GM12864 (cell line): ENCODE measurements around the gene ADGRE3.
A peak's percentile ranks its signal among the peaks of the same experiment; 100 is the strongest.
"Not testable (repeated sequence)": the region's sequence is repeated elsewhere in the genome, so short reads cannot be mapped to it uniquely, and the experiment has no call there.

ENCODE experiments used
- DNase-seq: peaks from one replicate; pipeline ENCODE4 v3.0.0-alpha.2; 2011; ENCODE audit warnings: low read depth
- H3K4me3 ChIP-seq: 2 replicates; pipeline ENCODE4 v1.5.1; 2011; ENCODE audit warnings: mild to moderate bottlenecking, low read depth, low read length, control low read depth
- CTCF ChIP-seq: IDR thresholded peaks from 2 replicates; pipeline ENCODE4 v1.5.1; 2011; ENCODE audit warnings: low read depth, mild to moderate bottlenecking, moderate library complexity, low read length, control low read depth, inconsistent platforms; ENCODE audit errors: missing control alignments

Gene ADGRE3

GRCh38 chr19:14603990-14604387, 70.7 kb downstream of the ADGRE3 start:
- no peak for TF ChIP-seq CTCF
- no peak overlapping the region for H3K4me3 ChIP-seq
- DNase-seq = peak; percentile 78

- DNase-seq = no peak
- no peak for TF ChIP-seq CTCF
- no peak overlapping the region for H3K4me3 ChIP-seq
Measured at GRCh38 chr19:14599548-14600147, 75.0 kb downstream of the ADGRE3 start.

GRCh38 chr19:14595558-14595957, 79.1 kb downstream of the ADGRE3 start:
- H3K4me3 ChIP-seq = no peak overlapping the region
- TF ChIP-seq CTCF = no peak

GRCh38 chr19:14589433-14589832, 85.2 kb downstream of the ADGRE3 start:
- not testable (repeated sequence) for DNase-seq, H3K4me3 ChIP-seq

More at GRCh38 chr19:14595558-14595957, 79.1 kb downstream of the ADGRE3 start:
- DNase-seq = no peak

- DNase-seq = peak; percentile 76
- peak overlapping the region; percentile 79; the same call in 1 of the 2 replicates for H3K4me3 ChIP-seq
Measured at GRCh38 chr19:14585187-14585586, 89.5 kb downstream of the ADGRE3 start.

- H3K4me3 ChIP-seq = peak overlapping the region; percentile 79
- DNase-seq = not testable (repeated sequence)
Measured at GRCh38 chr19:14584372-14584771, 90.3 kb downstream of the ADGRE3 start.

GRCh38 chr19:14582894-14583340, 91.7 kb downstream of the ADGRE3 start, which contains the start of gene CLEC17A:
Gene CLEC17A, plus strand, starts transcription at chr19:14583084. Its CDS starts 77 bp downstream, at chr19:14583161.
- DNase-seq = peak; percentile 87
- TF ChIP-seq CTCF = no peak
- H3K4me3 ChIP-seq = peak within 1 kb of the TSS; percentile 79

- H3K4me3 ChIP-seq = no peak overlapping the region
- TF ChIP-seq CTCF = peak; percentile 46
- no peak for DNase-seq
Measured at GRCh38 chr19:14580623-14581237, 93.9 kb downstream of the ADGRE3 start.
